ENCODE results near the gene C2orf66. TPM values are rescaled to one million over a fixed set of nuclear protein-coding genes. Genes with fewer than 3 reads are reported as not detected.

The C2orf66 gene
- total RNA-seq, 4 donors from 2014 or later, result 0.13 TPM; not detected in 3

GRCh38 chr2:196823750-196824522 is 14.8 kb upstream of the C2orf66 start:
- TF ChIP-seq CTCF (IDR thresholded peaks at IDR 0.05) (no peak), POLR2A (IDR thresholded peaks at IDR 0.05) (no peak)
- H3K4me3 ChIP-seq (ENCODE audit: low read depth, poor library complexity, severe bottlenecking), result no peak overlapping the region
- no peak for DNase-seq (ENCODE audit: low spot score in 2 of 2)
- intact Hi-C loops (cut with DNase I; ENCODE audit: low total_unique reads), result no loop called here

- TF ChIP-seq POLR2A (IDR thresholded peaks at IDR 0.05), result no peak
- no peak for TF ChIP-seq CTCF (IDR thresholded peaks at IDR 0.05)
- no peak for DNase-seq (ENCODE audit: low spot score in 2 of 2)
- 52 to 58% methylated on average over 1 of the region's 1 CpG for WGBS, 2 donors
- no peak overlapping the region for H3K4me3 ChIP-seq (ENCODE audit: low read depth, poor library complexity, severe bottlenecking)
- intact Hi-C loops (cut with DNase I; ENCODE audit: low total_unique reads), result no loop called here
Observed at GRCh38 chr2:196821195-196821594, 12.0 kb upstream of the C2orf66 start.

GRCh38 chr2:196808083-196808665 is 981 bp downstream of the C2orf66 start:
- intact Hi-C loops (cut with DNase I; ENCODE audit: low total_unique reads), result no loop called here
- WGBS, 2 donors, result 51 to 52% methylated on average over 2 of the region's 2 CpGs
- H3K4me3 ChIP-seq (ENCODE audit: low read depth, poor library complexity, severe bottlenecking), result no peak overlapping the region
- TF ChIP-seq POLR2A (IDR thresholded peaks at IDR 0.05) (no peak), CTCF (IDR thresholded peaks at IDR 0.05) (no peak)
- no peak for DNase-seq (ENCODE audit: low spot score in 2 of 2)

GRCh38 chr2:196804381-196804780 is 4.8 kb downstream of the C2orf66 start:
- no peak for DNase-seq (ENCODE audit: low spot score in 2 of 2)
- WGBS, 2 donors, result 54 to 64% methylated on average over 1 of the region's 1 CpG
- intact Hi-C loops (cut with DNase I; ENCODE audit: low total_unique reads), result no loop called here
- TF ChIP-seq CTCF (IDR thresholded peaks at IDR 0.05) (no peak), POLR2A (IDR thresholded peaks at IDR 0.05) (no peak)
- H3K4me3 ChIP-seq (ENCODE audit: low read depth, poor library complexity, severe bottlenecking), result no peak overlapping the region

- intact Hi-C loops (cut with DNase I; ENCODE audit: low total_unique reads), result no loop called here
- WGBS, 2 donors, result 53 to 67% methylated on average over 2 of the region's 2 CpGs
- no peak for DNase-seq (ENCODE audit: low spot score in 2 of 2)
- no peak overlapping the region for H3K4me3 ChIP-seq (ENCODE audit: low read depth, poor library complexity, severe bottlenecking)
- TF ChIP-seq POLR2A (IDR thresholded peaks at IDR 0.05), result no peak
Observed at GRCh38 chr2:196802401-196802800, 6.8 kb downstream of the C2orf66 start.

- no peak overlapping the region for H3K4me3 ChIP-seq (ENCODE audit: low read depth, poor library complexity, severe bottlenecking)
- no peak for DNase-seq (ENCODE audit: low spot score in 2 of 2)
- 17 to 18% methylated on average over 2 of the region's 2 CpGs for WGBS, 2 donors
- TF ChIP-seq CTCF (IDR thresholded peaks at IDR 0.05), result no peak
- TF ChIP-seq POLR2A (IDR thresholded peaks at IDR 0.05), result no peak
- intact Hi-C loops (cut with DNase I; ENCODE audit: low total_unique reads), result no loop called here
Observed at GRCh38 chr2:196801674-196802261, 7.4 kb downstream of the C2orf66 start.

Data from lower leg skin (tissue), 4 donors.